CD4-positive, alpha-beta T cell treated with Interleukin-12 subunit alpha and Interleukin-12 subunit beta, for 1 hour (primary cell): ENCODE measurements around the gene SYTL3.
A peak's percentile ranks its signal among the peaks of the same experiment; 100 is the strongest.
"Not testable (repeated sequence)": the region's sequence is repeated elsewhere in the genome, so short reads cannot be mapped to it uniquely, and the experiment has no call there.

Experiments
- DNase-seq: peaks from one replicate; pipeline ENCODE4 v3.0.0-alpha.2; 2020

The SYTL3 gene, protein sequence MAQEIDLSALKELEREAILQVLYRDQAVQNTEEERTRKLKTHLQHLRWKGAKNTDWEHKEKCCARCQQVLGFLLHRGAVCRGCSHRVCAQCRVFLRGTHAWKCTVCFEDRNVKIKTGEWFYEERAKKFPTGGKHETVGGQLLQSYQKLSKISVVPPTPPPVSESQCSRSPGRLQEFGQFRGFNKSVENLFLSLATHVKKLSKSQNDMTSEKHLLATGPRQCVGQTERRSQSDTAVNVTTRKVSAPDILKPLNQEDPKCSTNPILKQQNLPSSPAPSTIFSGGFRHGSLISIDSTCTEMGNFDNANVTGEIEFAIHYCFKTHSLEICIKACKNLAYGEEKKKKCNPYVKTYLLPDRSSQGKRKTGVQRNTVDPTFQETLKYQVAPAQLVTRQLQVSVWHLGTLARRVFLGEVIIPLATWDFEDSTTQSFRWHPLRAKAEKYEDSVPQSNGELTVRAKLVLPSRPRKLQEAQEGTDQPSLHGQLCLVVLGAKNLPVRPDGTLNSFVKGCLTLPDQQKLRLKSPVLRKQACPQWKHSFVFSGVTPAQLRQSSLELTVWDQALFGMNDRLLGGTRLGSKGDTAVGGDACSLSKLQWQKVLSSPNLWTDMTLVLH

DNA sequence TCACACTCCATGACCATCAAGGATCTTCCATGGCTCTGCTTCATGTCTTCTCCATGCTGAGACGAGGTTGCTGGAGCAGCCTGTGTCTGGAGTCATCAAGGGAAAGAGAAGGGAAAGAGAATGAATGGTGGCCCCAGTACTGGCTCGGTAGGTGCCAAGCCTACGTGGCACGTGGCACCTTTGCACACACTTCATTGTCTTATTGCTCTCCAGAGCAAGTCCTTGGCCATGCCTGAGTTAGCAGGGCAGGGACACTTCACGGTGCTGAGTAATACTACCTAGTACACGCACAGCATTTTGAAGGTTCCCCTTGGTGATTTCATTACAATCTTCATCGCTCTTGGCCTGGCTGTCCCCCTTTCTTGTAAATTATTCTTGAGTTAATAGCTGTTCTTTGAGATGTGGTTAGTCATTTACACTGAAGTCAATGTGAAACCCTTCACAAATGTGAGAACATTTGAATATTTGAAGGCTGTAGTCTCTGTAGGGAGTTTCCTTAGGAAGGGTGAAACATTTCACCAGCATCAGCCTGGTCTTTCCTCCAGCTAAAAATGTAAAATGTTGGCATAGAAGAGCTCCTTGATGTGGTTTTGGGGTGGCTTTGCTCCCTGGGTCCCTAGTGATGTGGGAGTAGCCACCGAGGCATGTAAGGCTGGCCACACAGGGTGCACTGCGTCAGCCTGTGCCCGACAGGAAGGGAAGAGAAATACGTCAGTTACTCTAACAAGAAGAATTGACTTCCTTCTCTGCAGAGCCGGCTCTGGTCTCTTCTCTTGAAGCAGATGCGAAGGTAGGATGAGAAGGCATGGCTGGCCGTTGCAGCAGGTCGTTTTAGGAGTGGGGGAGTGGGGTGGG lies at the start of gene SYTL3:
TSS of gene SYTL3 (plus strand) at position 766 of the 855 bp plus-strand sequence. CDS start 13,215 bp downstream, outside the sequence.
- DNase-seq = peak; percentile 87

DNA sequence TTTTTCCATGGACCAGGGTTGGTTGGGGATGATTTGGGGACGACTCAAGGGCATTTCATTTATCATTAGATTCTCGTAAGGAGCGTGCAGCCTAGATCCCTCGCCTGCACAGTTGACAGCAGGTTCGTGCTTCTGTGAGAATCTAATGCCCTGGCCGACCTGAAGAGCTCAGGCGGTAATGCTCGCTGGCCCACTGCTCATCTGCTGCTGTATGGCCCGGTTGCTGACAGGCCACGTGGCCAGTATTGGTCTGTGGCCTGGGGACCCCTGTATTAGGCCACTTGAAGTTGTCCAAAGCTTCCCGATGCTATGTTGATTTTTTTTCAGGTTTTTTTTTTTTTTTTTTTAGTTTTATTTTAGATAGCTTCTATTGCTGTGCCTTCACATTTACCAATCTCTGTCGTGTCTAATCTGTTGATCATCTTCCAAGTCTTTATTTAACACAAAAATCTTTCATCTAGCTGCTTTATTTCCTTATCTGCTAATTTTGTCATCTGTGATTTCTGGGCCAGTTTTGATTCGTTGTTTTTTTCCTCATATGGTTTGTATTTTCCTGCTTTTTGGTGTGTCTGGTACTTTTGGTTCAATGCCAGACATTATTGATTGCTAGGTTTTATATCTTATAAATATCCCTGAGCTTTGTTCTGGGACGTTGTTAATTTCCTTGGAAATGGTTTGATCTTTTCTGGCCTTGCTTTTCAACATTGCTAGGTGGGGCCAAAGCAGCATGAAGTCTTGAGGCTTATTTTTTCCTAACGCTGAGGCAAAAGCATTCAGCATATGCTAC lies 46.4 kb upstream of the SYTL3 start:
- no peak for DNase-seq

DNA sequence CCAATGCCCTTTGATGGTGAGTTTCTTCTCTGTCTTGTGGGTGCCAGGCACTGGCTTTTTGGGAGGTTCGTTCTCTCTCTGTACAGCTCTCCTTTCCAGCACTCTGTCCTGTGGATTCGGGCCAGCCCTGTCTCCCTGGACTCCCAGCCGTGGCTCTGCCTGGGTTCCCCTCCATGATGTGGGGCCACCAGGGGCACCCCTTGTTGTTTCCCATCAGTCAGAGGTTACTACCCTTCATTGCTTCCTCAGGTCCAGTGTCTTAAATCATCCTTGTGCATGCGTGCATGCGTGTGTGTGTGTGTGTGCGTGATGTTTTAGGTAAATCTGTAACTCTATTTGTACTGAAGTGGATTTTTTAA lies 45.8 kb upstream of the SYTL3 start:
- no peak for DNase-seq

DNA sequence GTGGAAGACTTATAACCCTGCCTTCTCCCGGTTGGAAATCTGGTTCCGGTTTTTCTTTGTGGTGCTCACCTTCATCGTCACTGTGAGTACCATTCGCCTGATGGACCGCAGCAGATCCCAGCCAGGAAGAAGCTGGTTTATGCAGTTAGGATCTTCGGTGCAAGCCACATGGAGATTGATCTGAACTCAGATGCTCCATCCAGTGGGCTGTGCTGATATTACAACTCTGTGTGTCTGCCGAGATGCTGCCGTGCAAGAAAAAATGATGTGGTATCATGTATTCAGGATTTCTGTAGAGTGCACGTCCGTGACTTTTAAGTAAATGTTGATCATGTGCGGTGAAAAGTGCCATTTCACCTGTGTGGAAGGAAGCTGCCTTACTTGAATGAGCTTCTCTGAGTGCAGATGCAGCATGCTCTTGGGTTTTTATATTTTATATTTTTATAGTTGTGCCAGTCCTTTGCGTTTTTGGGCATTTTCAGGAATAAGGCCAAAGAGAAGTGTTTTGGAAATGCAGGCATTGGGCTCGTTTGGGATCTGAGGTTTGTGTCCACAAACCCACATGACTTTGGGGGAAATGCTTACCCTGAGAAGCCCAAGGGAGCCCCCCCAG lies 44.5 kb upstream of the SYTL3 start:
- peak; percentile 58 for DNase-seq

DNA sequence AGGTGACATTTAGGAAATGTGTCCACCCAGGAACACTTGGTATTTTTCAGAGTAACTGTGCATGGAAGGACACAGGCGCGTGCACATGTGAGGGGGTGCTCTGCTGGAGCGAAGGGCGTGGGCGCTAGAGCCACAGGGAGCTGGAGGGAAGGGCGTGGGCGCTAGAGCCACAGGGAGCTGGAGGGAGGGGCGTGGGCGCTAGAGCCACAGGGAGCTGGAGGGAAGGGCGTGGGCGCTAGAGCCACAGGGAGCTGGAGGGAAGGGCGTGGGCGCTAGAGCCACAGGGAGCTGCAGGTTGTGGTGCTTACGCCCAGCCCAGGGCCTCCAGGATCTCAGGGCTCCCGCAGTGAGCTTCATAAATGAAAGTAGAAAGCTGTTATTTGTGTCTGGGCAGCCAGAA lies 43.8 kb upstream of the SYTL3 start:
- not testable (repeated sequence) for DNase-seq

DNA sequence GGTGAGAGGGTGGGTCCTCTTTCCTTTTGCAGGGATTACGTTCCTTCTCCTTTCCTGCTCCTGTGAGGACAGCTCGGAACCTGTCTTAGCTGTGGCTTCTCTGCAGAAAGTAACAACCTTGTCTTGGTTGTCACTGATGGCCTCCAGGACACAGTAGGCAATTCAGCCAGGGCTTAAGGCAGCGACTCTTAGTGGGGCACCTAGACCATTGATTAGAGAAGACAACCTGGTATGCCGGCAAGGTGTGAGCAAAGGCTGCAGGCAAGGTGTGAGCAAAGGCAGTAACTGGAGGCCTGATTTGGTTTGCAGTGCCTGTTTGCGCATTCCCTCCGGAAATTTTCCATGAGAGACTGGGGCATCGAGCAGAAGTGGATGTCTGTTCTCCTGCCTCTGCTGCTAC lies 42.9 kb upstream of the SYTL3 start:
- DNase-seq = no peak

DNA sequence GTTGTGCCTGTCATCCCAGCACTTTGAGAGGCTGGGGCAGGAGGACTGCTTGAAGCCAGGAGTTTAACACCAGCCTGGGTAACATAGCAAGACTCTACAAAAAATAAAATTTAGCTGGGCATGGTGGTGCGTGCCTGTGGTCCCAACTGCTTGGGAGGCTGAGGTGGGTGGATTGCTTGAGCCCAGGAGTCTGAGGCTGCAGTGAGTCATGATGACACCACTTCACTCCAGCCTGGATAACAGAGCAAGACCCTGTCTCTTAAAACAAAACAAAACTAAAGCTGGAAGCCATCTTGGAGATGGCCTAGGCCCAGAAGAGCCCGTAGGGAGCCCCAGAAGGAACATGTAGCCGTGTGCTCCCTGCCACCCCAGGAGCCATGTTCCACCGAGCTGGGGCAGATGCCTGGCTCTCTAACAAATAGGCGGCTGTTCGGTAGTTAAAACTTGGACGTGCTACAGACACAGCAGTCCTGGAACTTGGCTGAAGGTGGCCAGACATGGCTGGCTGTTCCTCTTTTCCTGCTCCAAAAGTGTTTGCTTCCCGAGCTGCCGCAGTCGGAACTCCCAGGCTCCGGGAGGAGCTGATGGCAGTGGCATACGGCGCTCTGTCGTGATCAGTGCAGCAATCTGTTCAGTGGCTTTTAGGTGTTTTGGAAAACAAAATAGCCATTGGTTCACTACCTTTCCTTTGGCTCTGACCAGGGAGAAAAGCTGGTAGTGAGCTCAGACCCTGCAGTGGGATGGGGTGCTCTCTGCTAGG lies 42.3 kb upstream of the SYTL3 start:
- DNase-seq = no peak

DNA sequence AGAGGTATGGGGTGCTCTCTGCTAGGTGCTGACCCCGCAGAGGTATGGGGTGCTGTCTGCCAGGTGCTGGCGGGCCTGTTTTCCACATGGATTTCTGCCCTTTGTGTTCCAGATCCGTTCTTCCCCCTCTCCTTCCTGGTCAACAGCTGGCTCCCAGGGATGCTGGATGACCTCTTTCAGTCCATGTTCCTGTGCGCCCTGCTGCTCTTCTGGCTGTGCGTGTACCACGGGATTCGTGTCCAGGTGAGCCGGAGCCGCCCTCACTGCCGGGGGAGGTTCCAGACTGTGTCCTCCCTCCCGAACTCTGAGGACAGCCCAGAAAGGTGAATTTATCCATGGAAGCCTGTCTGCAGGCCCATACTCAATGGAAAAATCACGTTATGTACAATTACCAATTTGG lies 41.6 kb upstream of the SYTL3 start:
- no peak for DNase-seq

DNA sequence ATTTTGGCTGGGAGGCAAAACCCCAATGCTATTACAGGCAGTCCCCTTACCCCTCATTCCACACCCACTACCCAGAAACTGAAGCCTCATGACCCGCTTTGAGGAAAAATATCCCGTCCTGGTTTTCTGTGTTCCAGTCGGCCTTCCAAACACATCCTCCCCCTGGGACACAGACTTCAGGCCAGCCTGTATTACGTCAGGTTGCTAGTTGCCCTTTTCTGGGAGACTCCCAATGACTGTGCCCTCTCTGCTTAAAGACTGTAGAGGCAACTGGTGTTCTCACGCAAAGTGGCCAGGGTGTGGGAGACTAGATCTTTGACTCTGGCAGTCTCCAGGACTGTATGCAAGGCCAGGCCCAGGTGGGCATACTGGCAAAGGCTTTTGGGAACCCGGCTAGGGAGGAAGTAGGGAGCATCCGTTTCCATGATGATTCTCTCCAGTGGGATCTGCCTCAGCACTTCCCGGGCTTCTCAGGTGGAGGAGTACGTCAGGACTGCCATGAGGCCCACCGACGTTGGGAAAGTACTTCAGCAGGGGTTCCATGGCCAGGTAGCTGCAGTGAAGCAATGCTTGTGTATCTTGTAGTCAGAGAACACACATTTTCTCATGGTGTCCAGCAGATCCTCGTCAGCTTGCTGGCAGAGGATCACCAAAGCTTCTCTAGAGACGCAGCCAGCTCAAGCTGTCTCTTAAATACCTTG lies 40.2 kb upstream of the SYTL3 start:
- no peak for DNase-seq

DNA sequence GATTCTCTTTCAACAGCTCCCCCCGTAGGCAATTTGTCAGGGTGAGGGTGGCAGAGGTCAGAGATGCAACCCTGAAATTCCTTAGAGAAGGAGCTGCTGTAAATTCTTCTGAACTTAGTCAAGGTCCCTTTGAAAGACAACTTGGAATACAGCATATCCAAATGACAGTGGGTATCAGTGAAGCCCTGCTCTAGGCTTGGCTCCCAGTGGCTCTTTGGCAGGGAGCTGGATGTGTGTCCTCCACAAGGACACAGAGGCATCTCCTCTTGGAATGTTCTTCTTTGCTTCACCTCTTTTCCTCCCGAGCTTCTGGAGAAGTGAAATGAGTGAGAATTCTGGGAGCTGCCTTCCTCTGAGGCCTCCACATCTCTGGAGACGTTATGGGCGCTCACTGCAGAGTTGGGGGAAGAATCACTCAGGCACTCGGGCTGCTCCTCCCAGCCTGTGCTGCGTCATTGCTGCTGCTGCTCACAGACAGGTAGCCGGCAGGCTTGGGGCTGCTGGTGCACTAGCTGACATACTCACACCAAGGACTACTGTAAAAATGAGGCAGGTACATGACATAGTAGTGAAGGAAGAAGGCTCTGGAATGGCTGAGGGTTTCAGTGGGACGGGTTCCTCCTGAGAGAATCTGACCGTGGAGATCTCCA lies 39.4 kb upstream of the SYTL3 start:
- no peak for DNase-seq

DNA sequence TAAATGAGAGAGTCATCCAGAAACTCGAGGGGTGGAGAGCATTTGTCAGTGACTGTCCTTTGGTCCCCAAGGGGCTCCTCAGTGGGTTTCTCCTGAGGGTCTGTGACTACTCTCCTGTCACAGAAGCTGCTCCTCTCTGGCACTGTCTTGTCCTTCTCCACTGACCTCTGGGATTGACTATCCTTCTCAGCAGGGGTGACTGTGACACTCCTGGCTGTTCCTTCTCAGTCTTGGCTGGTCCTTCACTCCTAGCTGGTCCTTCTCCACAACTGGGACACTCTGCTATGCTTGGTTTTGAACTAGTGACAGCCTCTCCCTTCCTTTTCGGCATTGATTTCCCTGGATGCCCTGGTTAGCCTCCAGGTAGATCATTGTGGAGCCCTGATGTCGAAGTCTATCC lies 38.8 kb upstream of the SYTL3 start:
- DNase-seq = no peak

DNA sequence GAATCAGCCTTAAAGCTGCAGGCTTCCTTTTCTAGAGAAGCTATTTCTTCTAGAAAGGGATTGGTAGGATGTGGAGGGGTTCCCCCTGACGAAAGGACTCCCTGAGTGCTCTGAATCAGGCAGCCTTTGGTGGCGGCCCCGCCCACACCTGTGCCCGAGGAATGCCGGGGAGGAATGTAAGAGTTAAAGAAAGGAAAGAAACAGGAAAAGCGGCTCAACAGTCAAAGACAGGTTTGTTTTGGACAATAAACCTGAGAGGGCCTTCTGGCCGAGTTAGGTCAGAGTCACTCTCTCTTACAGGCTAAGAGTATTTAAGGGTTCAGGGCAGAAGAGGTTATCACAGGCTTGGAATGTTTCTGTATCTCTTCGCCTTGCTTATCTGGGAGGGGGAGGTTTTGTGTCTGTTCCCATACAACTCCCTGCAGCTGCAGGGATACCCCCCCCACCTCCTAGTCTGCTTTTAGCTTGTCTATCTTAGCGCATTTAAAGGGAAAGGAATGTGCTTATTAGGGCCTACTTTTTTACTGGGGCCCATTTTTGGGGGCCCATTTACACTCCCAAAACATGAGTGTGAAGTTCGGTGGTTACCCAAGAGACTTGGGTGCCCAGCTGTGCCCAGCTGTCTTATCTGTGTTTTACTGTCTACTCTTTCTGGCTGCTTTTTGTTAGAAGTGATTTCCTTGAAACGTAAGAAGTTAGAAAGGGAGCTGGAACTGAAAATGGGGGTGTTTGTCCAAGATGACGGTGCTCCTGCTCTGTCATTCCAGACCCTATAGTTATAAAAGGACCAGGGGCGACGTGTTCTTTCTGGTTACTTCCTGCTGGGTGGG lies 38.1 kb upstream of the SYTL3 start:
- no peak for DNase-seq

DNA sequence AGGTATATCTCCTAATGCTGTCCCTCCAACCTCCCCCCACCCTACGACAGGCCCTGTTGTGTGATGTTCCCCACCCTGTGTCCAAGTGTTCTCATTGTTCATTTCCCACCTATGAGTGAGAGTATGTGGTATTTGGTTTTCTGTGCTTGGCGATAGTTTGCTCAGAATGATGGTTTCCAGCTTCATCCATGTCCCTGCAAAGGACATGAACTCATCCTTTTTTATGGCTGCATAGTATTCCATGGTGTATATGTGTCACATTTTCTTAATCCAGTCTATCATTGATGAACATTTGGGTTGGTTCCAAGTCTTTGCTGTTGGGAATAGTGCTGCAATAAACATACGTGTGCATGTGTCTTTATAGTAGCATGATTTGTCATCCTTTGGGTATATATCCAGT lies 35.2 kb upstream of the SYTL3 start:
- not testable (repeated sequence) for DNase-seq

DNA sequence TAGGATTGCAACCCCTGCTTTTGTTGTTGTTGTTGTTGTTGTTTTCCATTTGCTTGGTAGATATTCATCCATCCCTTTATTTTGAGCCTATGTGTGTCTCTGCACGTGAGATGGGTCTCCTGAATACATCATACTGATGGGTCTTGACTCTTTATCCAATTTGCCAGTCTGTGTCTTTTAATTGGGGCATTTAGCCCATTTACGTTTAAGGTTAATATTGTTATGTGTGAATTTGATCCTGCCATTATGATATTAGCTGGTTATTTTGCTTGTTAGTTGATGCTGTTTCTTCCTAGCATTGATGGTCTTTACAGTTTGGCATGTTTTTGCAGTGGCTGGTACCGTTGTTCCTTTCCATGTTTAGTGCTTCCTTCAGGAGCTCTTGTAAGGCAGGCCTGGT lies 31.6 kb upstream of the SYTL3 start:
- DNase-seq = not testable (repeated sequence)

DNA sequence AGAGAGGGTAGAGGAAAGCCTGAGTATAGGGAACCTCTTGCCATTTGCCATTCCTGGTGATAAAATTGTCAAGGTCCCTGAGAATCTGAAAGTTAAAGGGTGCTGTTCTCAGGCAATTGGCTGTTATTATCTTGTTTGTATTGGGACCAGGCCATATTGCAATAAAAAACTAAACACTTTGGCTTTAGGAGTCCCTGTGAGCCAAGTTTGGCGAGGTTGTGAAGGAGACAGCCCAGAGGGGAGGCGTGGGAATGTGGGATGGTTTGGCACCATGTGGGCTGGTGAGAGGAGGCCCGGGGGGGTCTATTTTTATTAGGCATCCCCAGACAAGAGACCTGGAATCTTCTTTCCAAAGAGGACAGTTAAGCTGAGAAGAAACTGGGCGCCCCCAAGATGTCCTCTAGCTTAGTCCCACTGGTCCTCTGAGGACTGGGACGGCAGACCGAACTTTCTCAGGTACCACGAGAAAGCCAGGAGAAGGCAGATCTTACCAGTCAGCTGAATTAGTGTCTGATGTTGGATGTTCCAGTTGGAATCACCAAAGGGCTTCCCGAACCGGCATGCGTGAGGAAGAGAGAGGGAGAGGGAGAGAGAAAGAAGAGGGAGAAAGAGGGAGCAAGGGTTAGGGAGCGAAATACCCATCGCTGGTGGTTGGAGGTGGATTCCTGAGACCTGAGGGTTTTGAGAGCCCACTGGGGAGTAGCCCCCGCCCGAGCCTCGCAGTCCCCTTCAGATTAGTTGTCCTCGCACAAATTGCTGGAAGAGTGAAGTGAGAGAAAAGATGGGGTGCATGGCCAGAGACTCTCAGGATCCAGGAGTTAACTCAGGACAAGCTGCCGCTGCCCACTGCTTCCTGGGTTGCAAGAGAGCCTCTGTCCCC lies 29.7 kb upstream of the SYTL3 start:
- DNase-seq = no peak

DNA sequence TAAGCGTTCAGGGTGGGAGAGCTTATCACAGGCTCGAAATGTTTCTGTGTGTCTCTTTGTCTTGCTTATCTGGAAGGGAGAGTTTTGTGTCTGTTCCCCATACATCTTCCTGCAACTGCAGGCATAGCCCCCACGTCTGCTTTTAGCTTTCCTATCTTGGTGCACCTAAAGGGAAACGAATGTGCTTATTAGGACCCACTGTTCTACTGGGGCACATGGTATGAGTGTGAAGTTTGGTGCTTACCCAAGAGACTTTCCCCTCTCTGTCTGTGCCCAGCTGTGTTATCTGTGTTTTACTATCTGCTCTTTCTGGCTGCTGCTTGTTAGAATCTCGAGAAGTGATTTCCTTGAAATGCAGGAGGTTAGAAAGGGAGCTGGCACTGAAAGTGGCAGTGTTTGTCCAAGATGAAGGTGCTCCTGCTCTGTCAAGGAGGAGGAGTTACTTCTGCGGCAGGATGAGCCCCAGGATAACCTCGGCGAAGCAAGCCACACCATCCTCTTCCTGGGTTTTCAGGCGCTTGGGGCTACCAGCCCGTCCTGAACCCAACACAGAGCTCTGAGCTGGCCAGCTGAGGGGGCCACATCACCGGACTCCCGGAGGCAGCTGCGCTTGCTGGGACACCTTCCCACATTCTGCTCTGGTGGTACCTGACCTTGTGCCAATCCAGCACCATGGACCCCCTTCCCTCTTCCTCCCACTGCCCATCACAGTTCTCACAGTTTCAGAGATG lies 28.7 kb upstream of the SYTL3 start:
- DNase-seq = no peak

DNA sequence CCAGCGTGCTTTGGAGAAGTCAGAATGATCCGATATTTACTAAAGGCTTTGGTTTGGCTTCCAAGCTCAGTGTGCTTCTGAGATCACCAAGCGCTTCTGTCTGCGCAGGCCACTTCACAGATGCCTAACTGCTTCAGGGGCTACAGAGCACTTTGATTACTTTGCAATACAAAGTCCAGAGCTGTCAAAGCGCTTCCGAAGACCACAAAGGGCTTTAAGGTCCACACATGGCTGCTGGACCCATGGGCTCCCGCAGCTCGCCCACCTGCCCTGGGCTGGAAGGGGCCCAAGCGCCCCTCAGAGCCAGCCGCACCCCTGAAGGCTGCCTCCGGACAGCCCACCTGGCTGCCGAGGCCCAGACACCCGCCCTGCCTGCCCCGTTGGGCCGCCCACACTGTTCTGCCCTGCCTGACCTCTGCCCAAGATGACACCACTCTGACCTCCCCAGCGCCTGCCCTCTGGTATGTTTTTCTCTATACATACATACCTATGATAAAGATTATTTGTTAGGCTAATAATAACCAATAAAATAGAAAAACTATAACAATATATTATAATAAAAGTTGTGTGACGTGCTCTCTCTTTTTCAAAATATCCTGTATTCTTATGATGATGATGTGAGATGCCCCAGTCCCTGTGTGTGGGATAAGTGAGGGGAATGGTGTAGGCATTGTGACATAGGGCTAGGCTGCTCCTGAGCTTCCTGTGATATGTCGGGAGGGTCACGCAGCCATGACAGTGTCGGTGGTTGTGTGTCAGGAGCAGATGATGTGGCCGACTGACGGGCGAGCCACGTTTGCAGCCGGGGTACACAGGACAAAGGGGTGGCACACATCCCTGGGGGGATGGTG lies 27.9 kb upstream of the SYTL3 start:
- DNase-seq = no peak
